ENCODE results near the gene WWTR1. TPM values are rescaled to one million over a fixed set of nuclear protein-coding genes. Genes with fewer than 3 reads are reported as not detected.

Gene WWTR1
- total and polyA plus RNA-seq, 2 of the 4 experiments (the other 2 are of a cell fraction), result 38.9 to 65.3 TPM

DNA sequence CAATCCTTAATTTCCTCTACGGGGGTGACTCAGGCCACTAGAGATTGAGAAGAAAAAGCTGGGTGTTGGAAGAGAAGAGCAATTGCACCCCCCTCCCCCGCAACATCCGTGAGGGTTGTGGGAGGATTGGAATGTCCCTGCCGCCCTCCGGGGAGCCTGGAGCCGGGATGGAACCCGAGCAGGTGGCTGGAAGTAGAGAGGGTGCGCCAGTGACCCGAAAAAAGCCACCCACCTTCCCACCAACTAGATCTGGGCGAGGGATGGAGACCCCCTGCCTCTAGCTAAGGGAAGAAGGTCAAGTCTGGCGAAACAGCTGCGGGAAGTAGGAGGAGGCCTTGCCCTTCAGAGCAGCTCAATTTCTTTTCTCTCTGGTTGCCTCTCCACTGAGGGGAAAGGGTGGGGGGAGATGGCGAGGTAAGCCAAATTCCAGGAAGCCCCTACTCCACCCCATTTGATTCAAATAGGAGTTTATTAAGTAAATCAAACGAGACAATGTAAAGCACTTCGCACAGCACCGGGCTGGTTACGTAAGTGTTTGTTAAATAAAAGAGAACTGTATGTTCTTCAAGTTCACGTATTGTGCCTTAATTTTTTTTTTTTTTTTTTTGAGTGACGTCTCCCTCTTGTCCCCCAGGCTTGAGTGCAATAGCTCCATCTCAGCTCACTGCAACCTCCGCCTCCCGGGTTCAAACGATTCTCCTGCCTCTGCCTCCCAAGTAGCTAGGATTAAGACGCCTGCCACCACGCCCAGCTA is 1.1 kb upstream of the WWTR1 start:
- H3K27ac ChIP-seq (ENCODE audit: insufficient read depth, low read length), result peak overlapping the region; percentile 95
- H4K20me1 ChIP-seq (ENCODE audit: insufficient read depth, low read length), result peaks cover 35% of the 10 kb centered on the region
- 90% methylated on average over 2 of the region's 24 CpGs; no CpG with 5 or more reads in 1 of the 2 experiments for WGBS, 2 experiments (ENCODE audit: extremely low coverage in 2 of 2, insufficient read length in 1 of 2)
- H2BK5ac ChIP-seq (ENCODE audit: low read depth, low read length, poor library complexity, severe bottlenecking), result peak overlapping the region; percentile 96
- in situ Hi-C loops (cut with MboI; ENCODE audit: low sequenced_read_pairs), result no loop called here
- peak overlapping the region; percentile 95 for H2AFZ ChIP-seq (replicated peaks; ENCODE audit: low read length, poor library complexity)
- H2BK20ac ChIP-seq (ENCODE audit: low read depth, low read length), result peak overlapping the region; percentile 99
- peak overlapping the region; percentile 99 for H2AK9ac ChIP-seq (replicated peaks; ENCODE audit: low read depth, low read length, poor library complexity)
- peaks cover 0 to 44% of the 10 kb centered on the region in 2 experiments; a peak in 2 of 4 replicates for H3K79me1 ChIP-seq (ENCODE audit: low read depth in 1 of 2, low read length in 2 of 2)
- H4K91ac ChIP-seq (ENCODE audit: insufficient read depth, low read depth, low read length), result peak overlapping the region; percentile 94
- peak overlapping the region; percentile 92 for H2AK5ac ChIP-seq (ENCODE audit: low read depth, low read length)
- H3K56ac ChIP-seq (ENCODE audit: extremely low read depth, insufficient read depth, low read length), result peak overlapping the region; percentile 97
- peak overlapping the region; percentile 70 for H3K4me3 ChIP-seq (ENCODE audit: insufficient read depth, low read depth, low read length)
- DNase-seq (no peak), ATAC-seq (ENCODE audit: low read depth) (peak; percentile 12)
- H3K14ac ChIP-seq (replicated peaks; ENCODE audit: low read depth, low read length), result peak overlapping the region; percentile 99
- H3K9ac ChIP-seq (ENCODE audit: low read depth, low read length), result peak overlapping the region; percentile 79
- peak overlapping the region; percentile 99 for H2BK120ac ChIP-seq (ENCODE audit: low read depth, low read length)
- no peaks in the 10 kb centered on the region for H3K27me3 ChIP-seq (ENCODE audit: control insufficient read depth, insufficient read depth, low read length)
- 0 out of 2 replicates have a peak, but pooled peaks have one; percentile 2 for TF ChIP-seq MXI1 (IDR thresholded peaks at IDR 0.05; ENCODE audit: borderline replicate concordance, low read depth, low read length)
- no peak for TF ChIP-seq MAZ (IDR thresholded peaks at IDR 0.05; ENCODE audit: borderline replicate concordance, low read depth, low read length)
- H3K36me3 ChIP-seq (ENCODE audit: control insufficient read depth, insufficient read depth, low read length), result peaks cover 3% of the 10 kb centered on the region
- peak overlapping the region; percentile 75 for H3K4me2 ChIP-seq (ENCODE audit: low read depth, low read length)
- intact Hi-C loops (cut with micrococcal nuclease), result loop anchor here (1.0 to 5.0 kb wide), 4 partner anchors 43 to 127 kb away; no protein-coding TSS in a partner anchor
- no peaks in the 10 kb centered on the region for H3K9me3 ChIP-seq (ENCODE audit: control insufficient read depth, insufficient read depth, low read length)
- H4K5ac ChIP-seq (ENCODE audit: low read depth, low read length), result peak overlapping the region; percentile 92
- H3K18ac ChIP-seq (ENCODE audit: low read depth, low read length), result peak overlapping the region; percentile 85
- H2BK15ac ChIP-seq (ENCODE audit: low read depth, low read length), result peak overlapping the region; percentile 93
- dilution Hi-C loops (cut with HindIII; ENCODE audit: low sequenced_read_pairs, unreplicated experiment), result no loop called here
- no peaks in the 10 kb centered on the region; the same call in 1 of the 2 replicates for H3K9me1 ChIP-seq (ENCODE audit: insufficient read depth, low read length)
- peaks cover 7% of the 10 kb centered on the region for H3K4me1 ChIP-seq (ENCODE audit: control insufficient read depth, insufficient read depth, low read length)
- peak overlapping the region; percentile 75 to 98 for H4K8ac ChIP-seq (ENCODE audit: low read depth in 2 of 2, low read length in 2 of 2)
- H3K4ac ChIP-seq (ENCODE audit: low read depth, low read length), result peak overlapping the region; percentile 100
- CTCF ChIA-PET, result interaction anchor here (1.5 to 2.4 kb wide), 3 partner anchors 58 to 128 kb away, joined by 5 to 6 read pairs (median 6); no protein-coding TSS in a partner anchor
- POLR2A ChIA-PET (ENCODE audit: unreplicated experiment), result interaction anchor here (1.1 to 1.8 kb wide), 6 partner anchors 12 to 126 kb away, joined by 4 to 13 read pairs (median 5); no protein-coding TSS in a partner anchor
- BruUV-seq (replicated peaks), result no TSS peak
- peak overlapping the region; percentile 100 for H3K23ac ChIP-seq (ENCODE audit: low read depth, low read length)

All from IMR-90 (cell line).